Neutrophil (primary cell): ENCODE results near the gene RPS3.
"Not testable (repeated sequence)": the region's sequence is repeated elsewhere in the genome, so short reads cannot be mapped to it uniquely, and the experiment has no call there.

Experiments
- H3K27ac ChIP-seq: fragments of 200-600 bp; sonication (generic); 2 replicates; pipeline ENCODE4 v1.5.1; 2016; ENCODE audit warnings: mild to moderate bottlenecking, moderate library complexity
- H3K27me3 ChIP-seq: fragments of 200-600 bp; sonication (generic); 2 replicates; pipeline ENCODE4 v1.6.0; 2016; ENCODE audit warnings: mild to moderate bottlenecking
- H3K36me3 ChIP-seq: fragments of 200-600 bp; sonication (generic); 2 replicates; pipeline ENCODE4 v1.5.1; 2017
- H3K4me1 ChIP-seq, 2 experiments: fragments of 200-600 bp in 1 of 2; sonication (generic) in 1 of 2; 1 replicate in 1 of 2; 2 replicates in 1 of 2; pipeline versions ENCODE4 v1.5.1 to v1.6.1; 2013 to 2016; ENCODE audit warnings: low read depth in 1 of 2, low read length in 1 of 2, mild to moderate bottlenecking in 1 of 2, moderate library complexity in 1 of 2; ENCODE audit not compliant: control insufficient read depth in 1 of 2, insufficient read depth in 1 of 2
- H3K4me3 ChIP-seq, 2 experiments: fragments of 200-600 bp in 1 of 2; sonication (generic) in 1 of 2; 1 replicate in 1 of 2; 2 replicates in 1 of 2; pipeline ENCODE4 v1.5.1; 2013 to 2016; ENCODE audit warnings: low read depth in 1 of 2, low read length in 1 of 2, mild to moderate bottlenecking in 1 of 2, moderate library complexity in 1 of 2
- H3K9me3 ChIP-seq: fragments of 200-600 bp; sonication (generic); 2 replicates; pipeline ENCODE4 v1.5.1; 2016
- TF ChIP-seq, protein P1 (sequence below): fragments of 200-600 bp; sonication (generic); IDR thresholded peaks from 2 replicates; pipeline ENCODE4 v1.5.1; 2016; ENCODE audit warnings: antibody characterized with exemption

RPS3 gene

DNA sequence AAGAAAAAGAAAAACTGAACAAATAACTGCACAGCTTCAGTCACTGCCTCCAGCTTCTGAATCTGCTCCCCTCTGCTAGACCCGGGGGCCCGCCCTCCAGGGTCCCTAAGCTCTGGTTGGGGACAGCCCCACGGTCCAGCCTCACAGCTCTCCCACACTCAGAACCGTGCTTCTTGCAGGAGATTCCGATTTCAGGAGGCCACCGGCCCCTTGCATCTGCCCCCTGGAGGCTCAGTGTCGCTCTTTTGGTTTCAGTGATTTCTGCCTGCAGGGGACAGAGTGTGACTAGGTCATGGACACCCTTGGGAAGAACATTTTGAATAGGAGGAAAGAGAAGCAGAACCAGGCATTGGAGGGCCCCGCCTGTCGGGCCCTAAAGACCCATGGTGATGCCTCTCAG, 23.1 kb upstream of the RPS3 start:
- Histone ChIP-seq H3K27me3 (no peaks in the 10 kb centered on the region), H3K9me3 (no peaks in the 10 kb centered on the region), H3K27ac (no peak overlapping the region), H3K4me1 (peaks cover 3 to 4% of the 10 kb centered on the region in 2 experiments), H3K4me3 (no peak overlapping the region), H3K36me3 (no peaks in the 10 kb centered on the region)
- TF ChIP-seq, protein P1, sequence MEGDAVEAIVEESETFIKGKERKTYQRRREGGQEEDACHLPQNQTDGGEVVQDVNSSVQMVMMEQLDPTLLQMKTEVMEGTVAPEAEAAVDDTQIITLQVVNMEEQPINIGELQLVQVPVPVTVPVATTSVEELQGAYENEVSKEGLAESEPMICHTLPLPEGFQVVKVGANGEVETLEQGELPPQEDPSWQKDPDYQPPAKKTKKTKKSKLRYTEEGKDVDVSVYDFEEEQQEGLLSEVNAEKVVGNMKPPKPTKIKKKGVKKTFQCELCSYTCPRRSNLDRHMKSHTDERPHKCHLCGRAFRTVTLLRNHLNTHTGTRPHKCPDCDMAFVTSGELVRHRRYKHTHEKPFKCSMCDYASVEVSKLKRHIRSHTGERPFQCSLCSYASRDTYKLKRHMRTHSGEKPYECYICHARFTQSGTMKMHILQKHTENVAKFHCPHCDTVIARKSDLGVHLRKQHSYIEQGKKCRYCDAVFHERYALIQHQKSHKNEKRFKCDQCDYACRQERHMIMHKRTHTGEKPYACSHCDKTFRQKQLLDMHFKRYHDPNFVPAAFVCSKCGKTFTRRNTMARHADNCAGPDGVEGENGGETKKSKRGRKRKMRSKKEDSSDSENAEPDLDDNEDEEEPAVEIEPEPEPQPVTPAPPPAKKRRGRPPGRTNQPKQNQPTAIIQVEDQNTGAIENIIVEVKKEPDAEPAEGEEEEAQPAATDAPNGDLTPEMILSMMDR: no peak

DNA sequence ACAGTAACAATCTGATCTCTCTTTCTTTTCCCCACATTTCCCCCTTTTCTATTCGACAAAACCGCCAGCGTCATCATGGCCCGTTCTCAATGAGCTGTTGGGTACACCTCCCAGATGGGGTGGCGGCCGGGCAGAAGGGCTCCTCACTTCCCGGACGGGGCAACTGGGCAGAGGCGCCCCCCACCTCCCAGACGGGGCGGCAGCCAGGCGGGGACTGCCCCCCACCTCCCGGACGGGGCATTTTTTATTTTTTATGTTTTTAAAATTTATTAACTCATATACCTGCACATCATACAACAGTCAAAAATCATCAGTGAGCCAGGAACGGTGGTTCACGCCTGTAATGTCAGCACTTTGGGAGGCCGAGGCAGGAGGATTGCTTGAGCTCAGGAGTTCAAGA, 20.5 kb upstream of the RPS3 start:
- not testable (repeated sequence) for H3K27me3 ChIP-seq, H3K4me3 ChIP-seq, H3K36me3 ChIP-seq, H3K27ac ChIP-seq, H3K9me3 ChIP-seq
- H3K4me1 ChIP-seq: peaks cover 12 to 13% of the 10 kb centered on the region in 2 experiments

GRCh38 chr11:75380245-75380644, 19.1 kb upstream of the RPS3 start:
- Histone ChIP-seq H3K27me3 (no peaks in the 10 kb centered on the region), H3K27ac (no peak overlapping the region), H3K9me3 (no peaks in the 10 kb centered on the region), H3K4me3 (no peak overlapping the region), H3K4me1 (peaks cover 15 to 22% of the 10 kb centered on the region in 2 experiments), H3K36me3 (no peaks in the 10 kb centered on the region)
- TF ChIP-seq, protein P1: no peak

DNA sequence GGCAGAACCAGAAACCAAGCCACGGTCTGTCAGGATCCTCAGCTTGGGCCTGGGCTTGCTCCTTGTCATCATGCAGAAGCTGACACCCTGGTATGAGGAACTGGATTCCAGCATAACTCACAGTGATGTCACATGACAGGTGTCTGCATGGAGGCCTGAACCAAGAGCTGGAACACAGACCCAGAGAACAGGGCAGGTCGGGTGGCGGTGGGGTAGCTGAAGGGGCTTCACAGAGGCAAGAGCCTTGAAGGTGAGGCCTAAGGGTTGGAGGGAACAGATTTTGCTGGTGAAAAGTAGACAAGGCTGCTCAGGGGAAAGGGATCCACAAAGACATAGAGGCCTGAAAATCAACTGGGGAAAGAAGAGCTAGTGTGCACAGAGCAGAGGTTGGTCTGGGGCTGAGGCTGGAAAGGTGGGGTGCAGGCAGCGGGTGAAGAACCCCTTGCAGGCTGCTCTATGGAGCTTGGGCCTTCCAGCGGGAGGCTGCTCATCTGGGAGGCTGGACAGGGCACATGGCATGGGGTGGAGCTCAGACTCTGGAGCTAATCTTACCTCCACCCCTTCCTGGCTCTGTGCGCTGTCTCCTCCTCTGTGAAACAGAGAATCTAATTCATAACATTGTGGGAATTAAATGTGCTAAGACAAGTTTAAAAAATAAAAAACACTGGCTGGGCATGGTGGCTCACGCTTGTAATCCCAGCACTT, 18.4 kb upstream of the RPS3 start:
- Histone ChIP-seq H3K36me3 (no peaks in the 10 kb centered on the region), H3K4me1 (peaks cover 15 to 22% of the 10 kb centered on the region in 2 experiments), H3K27me3 (no peaks in the 10 kb centered on the region), H3K27ac (peak overlapping the region; percentile 30), H3K9me3 (no peaks in the 10 kb centered on the region), H3K4me3 (no peak overlapping the region)
- TF ChIP-seq, protein P1: no peak

- Histone ChIP-seq H3K27ac (peak overlapping the region; percentile 57), H3K36me3 (no peaks in the 10 kb centered on the region), H3K4me1 (peaks cover 15 to 20% of the 10 kb centered on the region in 2 experiments), H3K9me3 (no peaks in the 10 kb centered on the region), H3K27me3 (no peaks in the 10 kb centered on the region), H3K4me3 (no peak overlapping the region)
- TF ChIP-seq, protein P1: no peak
These were observed 16.1 kb upstream of the RPS3 start for GRCh38 chr11:75383246-75383645.

DNA sequence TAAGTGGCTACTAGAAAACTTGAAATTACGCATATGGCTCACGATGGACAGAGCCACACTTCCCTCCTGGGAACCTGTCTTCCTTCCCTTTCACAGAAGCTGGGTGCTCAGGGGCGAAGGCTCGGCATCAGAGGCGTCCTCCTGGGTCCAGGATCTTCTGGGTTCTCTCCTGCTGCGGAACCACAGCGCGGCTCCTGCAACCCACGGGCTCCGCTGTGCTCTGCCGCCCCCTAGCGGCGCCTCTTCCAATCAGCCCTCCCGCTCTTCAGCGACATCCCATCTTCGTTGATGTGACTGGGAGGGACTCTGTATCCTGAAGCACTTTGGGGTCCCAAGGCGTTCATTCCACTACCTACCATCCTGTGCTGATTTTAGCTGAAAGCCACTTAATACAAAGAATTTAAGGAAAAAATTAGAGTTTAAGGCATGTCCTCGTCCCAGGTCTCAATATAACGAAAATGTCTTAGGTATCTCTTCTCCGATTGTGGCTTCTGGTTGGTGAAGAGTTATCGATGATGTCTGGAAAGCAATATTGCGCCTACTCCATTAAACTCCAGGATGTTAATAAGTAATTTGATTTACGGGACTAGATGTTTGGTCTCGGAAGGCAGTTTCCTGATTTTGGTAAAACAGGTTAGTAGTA, 14.8 kb upstream of the RPS3 start:
- peak overlapping the region in 1 of 2 experiments; percentile 36 for H3K4me3 ChIP-seq
- H3K36me3 ChIP-seq: no peaks in the 10 kb centered on the region
- TF ChIP-seq, protein P1: peak; percentile 88
- no peaks in the 10 kb centered on the region for H3K27me3 ChIP-seq
- H3K9me3 ChIP-seq: no peaks in the 10 kb centered on the region
- H3K4me1 ChIP-seq: peaks cover 20 to 26% of the 10 kb centered on the region in 2 experiments
- H3K27ac ChIP-seq: peak overlapping the region; percentile 33
